GM12875 (cell line): ENCODE results near the gene CCDC78.
"Not testable (repeated sequence)": the region's sequence is repeated elsewhere in the genome, so short reads cannot be mapped to it uniquely, and the experiment has no call there.

Experiments
- H3K4me3 ChIP-seq: one replicate; pipeline ENCODE4 v1.5.1; 2011; ENCODE audit warnings: low read depth, low read length, control low read depth
- TF ChIP-seq, protein P1 (sequence below): IDR thresholded peaks from 2 replicates; pipeline ENCODE4 v1.5.1; 2011; ENCODE audit warnings: low read depth, mild to moderate bottlenecking, control low read depth, inconsistent platforms, low read length, moderate library complexity, borderline replicate concordance; ENCODE audit not compliant: insufficient read depth

The CCDC78 gene

DNA sequence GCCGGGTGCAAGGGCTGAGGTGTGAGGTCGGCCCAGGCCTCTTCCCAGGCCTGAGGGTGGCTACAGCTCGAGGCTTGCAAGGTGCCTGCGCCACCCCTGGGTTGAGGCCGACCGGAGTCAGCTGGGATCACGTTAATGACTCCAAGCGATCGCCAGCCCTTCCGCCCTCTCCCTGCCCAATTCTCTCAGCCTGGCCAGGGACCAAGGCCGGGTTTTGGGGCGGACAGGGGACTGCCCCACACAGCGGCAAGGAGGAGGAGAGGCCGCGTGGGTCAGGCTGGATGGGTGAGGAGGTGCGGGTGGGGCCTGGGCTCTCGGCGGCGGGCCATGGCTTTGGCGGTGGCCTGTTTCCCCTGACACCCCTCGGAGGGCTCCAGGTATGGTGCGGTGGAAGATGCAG lies 32.9 kb downstream of the CCDC78 start:
- no peak overlapping the region for H3K4me3 ChIP-seq
- TF ChIP-seq, protein P1, sequence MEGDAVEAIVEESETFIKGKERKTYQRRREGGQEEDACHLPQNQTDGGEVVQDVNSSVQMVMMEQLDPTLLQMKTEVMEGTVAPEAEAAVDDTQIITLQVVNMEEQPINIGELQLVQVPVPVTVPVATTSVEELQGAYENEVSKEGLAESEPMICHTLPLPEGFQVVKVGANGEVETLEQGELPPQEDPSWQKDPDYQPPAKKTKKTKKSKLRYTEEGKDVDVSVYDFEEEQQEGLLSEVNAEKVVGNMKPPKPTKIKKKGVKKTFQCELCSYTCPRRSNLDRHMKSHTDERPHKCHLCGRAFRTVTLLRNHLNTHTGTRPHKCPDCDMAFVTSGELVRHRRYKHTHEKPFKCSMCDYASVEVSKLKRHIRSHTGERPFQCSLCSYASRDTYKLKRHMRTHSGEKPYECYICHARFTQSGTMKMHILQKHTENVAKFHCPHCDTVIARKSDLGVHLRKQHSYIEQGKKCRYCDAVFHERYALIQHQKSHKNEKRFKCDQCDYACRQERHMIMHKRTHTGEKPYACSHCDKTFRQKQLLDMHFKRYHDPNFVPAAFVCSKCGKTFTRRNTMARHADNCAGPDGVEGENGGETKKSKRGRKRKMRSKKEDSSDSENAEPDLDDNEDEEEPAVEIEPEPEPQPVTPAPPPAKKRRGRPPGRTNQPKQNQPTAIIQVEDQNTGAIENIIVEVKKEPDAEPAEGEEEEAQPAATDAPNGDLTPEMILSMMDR = no peak

DNA sequence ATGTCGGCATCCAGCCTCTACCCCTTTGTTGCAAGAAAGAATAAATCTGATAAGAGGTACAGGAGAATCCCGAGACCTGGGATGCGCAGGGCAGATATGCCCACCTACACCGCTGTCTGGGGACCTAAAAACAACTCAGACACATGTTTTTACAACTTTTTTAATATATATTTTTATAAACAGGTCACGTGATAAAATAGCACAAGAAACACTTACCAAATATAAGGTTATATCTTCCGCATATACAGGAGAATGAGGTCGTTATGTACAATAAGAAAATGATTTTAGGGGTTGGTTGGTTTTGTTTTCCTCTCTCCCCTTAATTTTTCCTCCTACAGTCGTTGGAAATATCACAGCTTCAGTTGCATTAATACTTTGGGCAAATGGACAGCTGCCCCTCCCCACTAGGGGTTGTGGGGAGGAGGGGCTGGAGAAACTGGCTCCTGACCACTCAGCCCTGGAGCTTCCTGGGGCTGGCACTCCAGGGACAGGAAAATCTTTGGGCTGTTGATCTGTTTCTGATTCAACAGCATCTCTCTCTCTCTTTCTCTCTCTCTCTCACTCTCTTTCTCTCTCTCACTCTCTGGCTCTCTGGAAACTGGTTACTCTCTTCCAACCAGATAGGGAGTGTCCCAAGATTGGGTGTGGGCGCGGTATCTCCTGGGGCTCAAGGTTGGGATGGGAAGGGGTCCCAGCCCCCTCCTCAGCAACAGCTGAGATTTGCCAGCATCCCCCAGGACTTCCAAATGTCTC lies 33.7 kb downstream of the CCDC78 start:
- H3K4me3 ChIP-seq = no peak overlapping the region
- TF ChIP-seq, protein P1 = no peak

DNA sequence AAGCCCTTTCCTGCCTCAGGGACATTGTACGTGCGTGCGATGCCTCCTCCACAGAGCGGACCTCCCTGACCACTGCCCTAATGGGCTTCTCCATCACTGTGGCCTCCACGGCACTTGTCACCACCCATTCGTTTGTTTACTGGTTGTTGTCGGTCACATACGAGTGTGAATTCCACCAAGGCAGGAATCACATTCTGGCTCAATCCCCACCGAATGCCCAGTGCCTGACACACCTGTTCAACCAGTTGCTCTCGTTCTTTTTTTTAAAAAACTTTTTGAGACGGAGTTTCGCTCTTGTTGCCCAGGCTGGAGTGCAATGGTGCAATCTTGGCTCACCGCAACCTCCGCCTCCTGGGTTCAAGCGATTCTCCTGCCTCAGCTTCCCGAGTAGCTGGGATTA lies 35.0 kb downstream of the CCDC78 start:
- H3K4me3 ChIP-seq = not testable (repeated sequence)

DNA sequence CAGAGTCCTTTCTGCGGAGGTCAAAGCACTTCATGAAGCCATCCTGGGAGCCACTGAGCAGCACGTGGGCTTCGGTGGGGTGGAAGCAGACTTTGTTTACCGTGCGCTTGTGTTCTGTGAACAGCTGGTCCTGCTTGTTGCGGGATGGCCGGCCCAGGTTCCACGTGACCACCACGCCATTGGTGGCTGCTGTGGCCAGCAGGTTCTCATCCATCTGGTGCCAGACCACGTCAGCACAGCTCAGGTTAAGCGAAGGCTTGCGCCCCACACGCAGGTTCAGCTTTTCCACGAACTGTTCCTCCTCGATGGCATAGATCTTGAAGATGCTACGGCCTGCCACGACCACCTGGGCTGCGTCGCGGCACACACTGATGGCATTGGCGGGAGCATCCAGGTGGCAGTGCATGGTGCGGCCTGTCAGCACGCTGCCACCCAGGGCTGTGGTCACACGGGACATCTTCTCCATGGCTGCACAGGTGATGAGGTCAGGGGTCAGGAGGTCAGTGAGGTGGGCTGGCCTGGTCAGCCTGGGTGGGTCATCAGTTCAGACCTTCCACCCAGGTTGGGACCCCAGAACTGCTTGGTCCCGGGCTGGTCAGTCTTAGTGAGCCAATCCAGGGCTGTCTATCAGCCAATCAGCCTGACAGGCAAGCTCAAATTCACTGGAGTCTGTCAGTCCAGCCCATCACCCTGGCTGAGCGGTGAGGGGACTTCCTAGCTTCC lies 36.9 kb downstream of the CCDC78 start:
- TF ChIP-seq, protein P1 = no peak
- peak overlapping the region; percentile 94 for H3K4me3 ChIP-seq

DNA sequence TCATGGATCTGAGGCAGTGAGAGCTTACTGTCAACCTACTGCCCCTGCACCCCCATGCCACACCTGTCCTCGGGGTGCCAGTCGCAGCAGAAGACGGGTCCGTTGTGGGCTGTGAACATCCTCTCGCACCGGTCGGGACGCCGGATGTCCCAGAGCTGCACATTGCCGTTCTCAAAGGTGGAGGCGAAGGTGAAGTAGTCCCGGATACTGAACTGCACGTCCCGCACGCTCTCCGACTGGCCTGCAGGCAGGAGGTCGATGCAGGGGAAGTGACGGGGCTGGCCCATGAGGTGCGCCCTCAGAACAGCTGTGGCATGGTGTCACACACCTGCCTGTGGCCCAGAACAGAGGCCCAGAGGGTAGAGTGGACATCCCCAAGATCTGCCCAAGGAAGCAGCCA lies 38.7 kb downstream of the CCDC78 start:
- H3K4me3 ChIP-seq = no peak overlapping the region
- TF ChIP-seq, protein P1 = no peak

DNA sequence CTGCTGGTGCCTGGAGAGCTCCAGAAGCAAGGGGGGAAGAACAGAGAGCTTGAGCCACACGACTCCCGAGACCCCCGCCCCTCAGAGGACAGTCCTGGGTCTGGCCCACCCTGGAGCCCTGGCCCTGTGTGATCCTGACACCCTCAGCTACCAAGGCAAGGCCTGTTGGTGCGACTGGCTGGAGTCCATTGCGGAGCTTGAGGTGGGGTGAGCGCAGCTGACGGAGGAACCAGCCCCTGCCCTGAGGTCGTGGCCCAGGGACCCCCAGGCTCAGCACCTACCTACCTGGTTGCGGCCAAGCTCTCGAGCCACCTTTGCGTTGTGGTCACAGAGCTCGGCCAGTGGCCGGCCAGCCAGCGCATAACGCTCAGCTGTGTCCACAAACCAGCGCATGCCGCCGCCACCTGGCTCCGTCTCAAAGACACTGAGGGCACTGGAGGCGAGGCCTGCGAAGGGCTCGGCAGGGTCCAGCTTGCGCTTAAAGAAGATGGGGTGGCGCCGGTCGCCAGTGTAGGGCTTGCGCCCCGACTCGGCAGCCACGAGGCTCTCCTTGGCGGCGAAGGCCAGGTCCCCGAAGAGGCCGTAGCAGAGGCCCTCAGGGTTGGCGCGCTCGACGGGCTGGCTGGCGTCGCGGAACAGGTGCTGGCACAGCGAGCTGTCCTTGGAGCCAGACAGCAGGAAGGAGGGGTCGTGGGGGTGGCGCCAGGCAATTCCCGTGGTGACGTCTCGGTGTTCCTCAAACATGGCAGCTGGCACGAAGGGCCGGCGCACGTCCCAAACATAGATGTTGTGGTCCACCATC lies 39.6 kb downstream of the CCDC78 start:
- TF ChIP-seq, protein P1 = no peak
- no peak overlapping the region for H3K4me3 ChIP-seq

DNA sequence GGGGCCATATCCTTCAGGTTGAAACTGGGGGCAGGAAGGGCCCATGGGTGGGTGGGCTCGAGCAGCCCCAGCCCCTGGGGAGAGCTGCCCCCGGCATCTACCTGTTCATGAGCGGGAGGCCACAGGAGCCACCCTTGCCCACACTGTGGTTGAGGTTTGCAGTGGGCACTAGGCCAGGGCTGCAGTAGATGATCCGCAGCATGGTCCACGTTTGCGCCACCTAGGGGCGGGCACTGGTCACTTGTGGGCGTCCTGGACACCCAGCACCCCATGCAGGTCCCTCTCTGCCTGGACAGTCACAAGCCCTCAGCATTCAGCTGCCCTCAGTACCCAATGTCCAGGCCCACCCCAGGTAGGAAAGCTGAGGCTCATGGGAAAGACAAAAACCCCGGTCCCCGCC lies 40.3 kb downstream of the CCDC78 start:
- H3K4me3 ChIP-seq = no peak overlapping the region
- TF ChIP-seq, protein P1 = peak; percentile 52
